ENCODE results near the gene CFAP74. TPM values are rescaled to one million over a fixed set of nuclear protein-coding genes. Genes with fewer than 3 reads are reported as not detected.
"Not testable (repeated sequence)": the region's sequence is repeated elsewhere in the genome, so short reads cannot be mapped to it uniquely, and the experiment has no call there.

CFAP74 gene
- total RNA-seq, 3 donors from 2014 or later, result 0.29 to 0.98 TPM; not detected in 1

GRCh38 chr1:1938613-1939295 is 64.8 kb downstream of the CFAP74 start:
- DNase-seq (ENCODE audit: low spot score in 2 of 2), result no peak
- Histone ChIP-seq H3K36me3 (no peaks in the 10 kb centered on the region), H3K4me3 (no peak overlapping the region), H3K27me3 (peaks cover 0 to 35% of the 10 kb centered on the region in 2 donors), H3K27ac (no peak overlapping the region), H3K9me3 (no peaks in the 10 kb centered on the region), H3K4me1 (no peaks in the 10 kb centered on the region)
- TF ChIP-seq POLR2A (IDR thresholded peaks at IDR 0.05) (no peak), POLR2AphosphoS5 (IDR thresholded peaks at IDR 0.05) (no peak), CTCF (IDR thresholded peaks at IDR 0.05) (no peak)
- intact Hi-C loops (cut with DNase I; ENCODE audit: low total_unique reads), result no loop called here

GRCh38 chr1:1938276-1938573 is 65.4 kb downstream of the CFAP74 start:
- Histone ChIP-seq H3K27me3 (peaks cover 0 to 32% of the 10 kb centered on the region in 2 donors), H3K36me3 (no peaks in the 10 kb centered on the region), H3K9me3 (no peaks in the 10 kb centered on the region), H3K4me1 (no peaks in the 10 kb centered on the region), H3K4me3 (no peak overlapping the region), H3K27ac (no peak overlapping the region)
- no peak for TF ChIP-seq POLR2A (IDR thresholded peaks at IDR 0.05)
- TF ChIP-seq CTCF (IDR thresholded peaks at IDR 0.05), result no peak
- no peak for TF ChIP-seq POLR2AphosphoS5 (IDR thresholded peaks at IDR 0.05)
- intact Hi-C loops (cut with DNase I; ENCODE audit: low total_unique reads), result no loop called here
- no peak for DNase-seq (ENCODE audit: low spot score in 2 of 2)

GRCh38 chr1:1937549-1938275 is 65.9 kb downstream of the CFAP74 start:
- Histone ChIP-seq H3K27ac (no peak overlapping the region), H3K4me3 (no peak overlapping the region), H3K27me3 (peaks cover 0 to 27% of the 10 kb centered on the region in 2 donors), H3K9me3 (no peaks in the 10 kb centered on the region), H3K36me3 (no peaks in the 10 kb centered on the region), H3K4me1 (no peaks in the 10 kb centered on the region)
- TF ChIP-seq POLR2AphosphoS5 (IDR thresholded peaks at IDR 0.05), result no peak
- TF ChIP-seq CTCF (IDR thresholded peaks at IDR 0.05), result no peak
- TF ChIP-seq POLR2A (IDR thresholded peaks at IDR 0.05), result no peak
- intact Hi-C loops (cut with DNase I; ENCODE audit: low total_unique reads), result no loop called here
- DNase-seq (ENCODE audit: low spot score in 2 of 2), result no peak

GRCh38 chr1:1937061-1937460 is 66.5 kb downstream of the CFAP74 start:
- DNase-seq (ENCODE audit: low spot score in 2 of 2), result no peak
- no peaks in the 10 kb centered on the region for H3K9me3 ChIP-seq
- TF ChIP-seq POLR2A (IDR thresholded peaks at IDR 0.05) (no peak), CTCF (IDR thresholded peaks at IDR 0.05) (no peak), POLR2AphosphoS5 (IDR thresholded peaks at IDR 0.05) (no peak)
- intact Hi-C loops (cut with DNase I; ENCODE audit: low total_unique reads), result no loop called here
- no peaks in the 10 kb centered on the region for H3K4me1 ChIP-seq
- no peak overlapping the region for H3K4me3 ChIP-seq
- no peaks in the 10 kb centered on the region for H3K36me3 ChIP-seq
- no peak overlapping the region for H3K27ac ChIP-seq
- H3K27me3 ChIP-seq, result peaks cover 0 to 21% of the 10 kb centered on the region in 2 donors

- H3K27ac ChIP-seq; H3K4me1 ChIP-seq; H3K4me3 ChIP-seq; H3K27me3 ChIP-seq; intact Hi-C loops (cut with DNase I; ENCODE audit: low total_unique reads); H3K36me3 ChIP-seq; H3K9me3 ChIP-seq; DNase-seq (ENCODE audit: low spot score in 2 of 2): not testable (repeated sequence)
These were observed 68.7 kb downstream of the CFAP74 start for GRCh38 chr1:1934848-1935247.
